Activated T-cell treated with anti-CD3 and anti-CD28 coated beads, Interleukin-2, amount 50 U/mL, for 72 hours (primary cell): Measurements from ENCODE around the gene STK38L. TPM values are rescaled to one million over a fixed set of nuclear protein-coding genes. Genes with fewer than 3 reads are reported as not detected.
"Not testable (repeated sequence)": the region's sequence is repeated elsewhere in the genome, so short reads cannot be mapped to it uniquely, and the experiment has no call there.

Experiments used
- ATAC-seq, 2 donors: fragments of 150-1000 bp; cut with Tn5 transposase; replicated peaks in 1 of 2; 2 replicates each; pipeline ENCODE4 v1.10.0; 2021; ENCODE audit warnings: moderate library complexity in 2 of 2, mild to moderate bottlenecking in 1 of 2
- DNase-seq, 2 donors: peaks; one replicate each; pipeline ENCODE4 v3.0.0; 2021 to 2022; ENCODE audit warnings: mixed read lengths in 1 of 2
- H3K27ac Mint-ChIP-seq: one replicate; pipeline ENCODE4 v1.8.0; 2022; ENCODE audit warnings: mild to moderate bottlenecking, moderate library complexity, mixed read lengths
- H3K27me3 Mint-ChIP-seq: one replicate; pipeline ENCODE4 v1.8.0; 2022; ENCODE audit warnings: low read depth, mixed read lengths
- H3K36me3 Mint-ChIP-seq, 2 donors: one replicate each; pipeline ENCODE4 v1.8.0; 2022; ENCODE audit warnings: mixed read lengths in 2 of 2, mild to moderate bottlenecking in 1 of 2; ENCODE audit not compliant: insufficient read depth in 2 of 2
- H3K4me1 Mint-ChIP-seq: one replicate; pipeline ENCODE4 v1.8.0; 2022; ENCODE audit warnings: low read depth, mixed read lengths
- H3K4me3 Mint-ChIP-seq, 2 donors: one replicate each; pipeline ENCODE4 v1.8.0; 2022; ENCODE audit warnings: mild to moderate bottlenecking in 2 of 2, mixed read lengths in 2 of 2, moderate library complexity in 2 of 2
- H3K9me3 Mint-ChIP-seq, 2 donors: one replicate each; pipeline ENCODE4 v1.8.0; 2022; ENCODE audit warnings: mixed read lengths in 2 of 2
- total RNA-seq, 2 donors: library from RNA; stranded (reverse); gene quantifications; one replicate each; pipeline ENCODE4 v1.2.3, GENCODE V29; 2022

Gene STK38L
- total RNA-seq, 2 donors from 2014 or later, result 24.8 to 30.6 TPM

DNA sequence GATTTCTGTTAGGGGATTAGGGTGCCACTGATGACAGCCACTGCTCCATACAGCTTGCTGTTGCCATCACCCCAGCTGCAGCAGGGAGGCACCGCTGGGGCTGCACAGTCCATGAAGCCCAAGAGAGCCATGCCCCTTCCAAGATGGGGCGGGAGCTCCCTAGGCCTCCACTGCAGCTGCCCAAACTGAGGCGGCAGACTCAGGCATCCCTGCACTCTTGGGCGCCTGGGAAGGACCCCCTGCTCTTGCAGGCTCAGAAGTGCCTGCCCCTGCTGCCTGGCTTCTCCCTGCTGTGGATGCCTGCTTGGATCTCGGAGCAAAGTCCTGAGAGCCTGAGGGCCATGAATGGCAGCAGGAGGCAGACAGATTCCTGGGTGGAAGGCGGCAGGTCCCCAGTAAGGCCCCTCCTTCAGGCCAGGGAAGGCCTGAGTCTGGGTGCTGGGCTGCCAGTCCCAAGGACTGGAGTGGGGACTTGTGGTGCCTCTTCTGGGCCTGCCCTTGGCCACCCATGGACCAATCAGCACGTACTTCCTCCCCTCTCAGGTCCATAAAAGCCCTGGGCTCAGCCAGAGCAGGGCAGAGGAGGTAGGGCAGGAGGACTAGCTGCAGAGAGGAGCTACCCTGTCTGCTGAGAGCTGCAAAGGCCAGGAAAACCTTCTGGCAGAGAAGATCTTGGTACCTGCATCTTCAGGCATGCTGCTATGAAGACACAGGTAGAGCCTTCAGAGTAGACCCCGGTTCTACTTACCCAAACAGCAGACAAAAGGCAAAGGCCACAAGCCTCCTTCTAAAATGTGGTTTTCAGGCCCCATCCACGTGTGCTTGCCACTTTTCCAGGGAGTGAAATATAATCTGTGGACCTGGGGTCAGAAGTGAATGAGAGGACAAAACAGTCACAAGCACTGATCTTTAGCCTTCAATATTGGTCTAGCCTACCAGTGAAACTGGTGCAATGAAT is 30.0 kb upstream of the STK38L start:
- Mint-ChIP-seq H3K4me1 (peaks cover 11% of the 10 kb centered on the region), H3K27me3 (no peaks in the 10 kb centered on the region), H3K36me3 (peaks cover 4% of the 10 kb centered on the region in 2 donors), H3K4me3 (no peak overlapping the region), H3K27ac (no peak overlapping the region), H3K9me3 (peaks cover 4 to 5% of the 10 kb centered on the region in 2 donors)
- no peak for ATAC-seq
- no peak for DNase-seq

DNA sequence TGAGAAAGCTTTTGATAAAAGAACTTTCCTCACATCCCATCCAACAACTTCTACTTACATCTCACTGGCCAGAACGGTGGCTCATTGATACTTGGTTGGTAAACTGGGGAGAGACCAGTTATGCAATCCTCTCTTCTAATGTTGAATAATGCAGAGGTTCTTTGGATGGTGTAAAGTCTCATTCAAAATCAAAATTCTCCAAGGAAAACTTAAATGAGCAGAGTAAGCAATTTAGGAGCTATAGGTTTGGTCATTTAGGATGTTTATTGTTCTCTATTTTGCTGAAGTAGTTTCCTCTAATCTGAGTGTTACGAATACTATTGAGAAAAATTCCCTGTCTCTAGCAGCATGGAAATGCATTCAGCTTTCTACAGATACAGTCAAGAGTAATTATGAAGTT is 26.5 kb upstream of the STK38L start:
- DNase-seq (no peak), ATAC-seq (no peak)
- Mint-ChIP-seq H3K4me3 (no peak overlapping the region), H3K27ac (no peak overlapping the region), H3K27me3 (no peaks in the 10 kb centered on the region), H3K36me3 (no peaks in the 10 kb centered on the region), H3K9me3 (no peaks in the 10 kb centered on the region), H3K4me1 (peaks cover 31% of the 10 kb centered on the region)

DNA sequence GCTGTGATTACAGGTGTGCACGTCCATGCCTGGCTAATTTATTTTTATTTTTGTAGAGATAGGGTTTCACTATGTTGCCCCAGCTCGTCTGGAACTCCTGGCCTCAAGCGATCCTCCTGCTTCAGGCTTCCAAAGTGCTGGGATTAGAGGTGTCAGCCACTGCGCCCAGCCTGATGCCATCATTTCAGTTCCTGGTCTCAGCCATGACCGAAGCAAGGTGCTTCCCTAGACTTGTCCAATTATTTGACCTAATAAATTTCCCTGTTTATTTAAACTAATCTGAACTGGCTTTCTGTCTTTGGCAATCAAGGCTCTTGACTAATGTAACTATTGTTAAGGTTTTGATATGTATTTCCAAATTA is 24.4 kb upstream of the STK38L start:
- Mint-ChIP-seq H3K9me3 (no peaks in the 10 kb centered on the region), H3K36me3 (no peaks in the 10 kb centered on the region), H3K4me3 (peak overlapping the region in 1 of 2 donors; percentile 56), H3K27me3 (peaks cover 15% of the 10 kb centered on the region), H3K27ac (peak overlapping the region; percentile 13), H3K4me1 (peaks cover 31% of the 10 kb centered on the region)
- DNase-seq (no peak), ATAC-seq (no peak)

DNA sequence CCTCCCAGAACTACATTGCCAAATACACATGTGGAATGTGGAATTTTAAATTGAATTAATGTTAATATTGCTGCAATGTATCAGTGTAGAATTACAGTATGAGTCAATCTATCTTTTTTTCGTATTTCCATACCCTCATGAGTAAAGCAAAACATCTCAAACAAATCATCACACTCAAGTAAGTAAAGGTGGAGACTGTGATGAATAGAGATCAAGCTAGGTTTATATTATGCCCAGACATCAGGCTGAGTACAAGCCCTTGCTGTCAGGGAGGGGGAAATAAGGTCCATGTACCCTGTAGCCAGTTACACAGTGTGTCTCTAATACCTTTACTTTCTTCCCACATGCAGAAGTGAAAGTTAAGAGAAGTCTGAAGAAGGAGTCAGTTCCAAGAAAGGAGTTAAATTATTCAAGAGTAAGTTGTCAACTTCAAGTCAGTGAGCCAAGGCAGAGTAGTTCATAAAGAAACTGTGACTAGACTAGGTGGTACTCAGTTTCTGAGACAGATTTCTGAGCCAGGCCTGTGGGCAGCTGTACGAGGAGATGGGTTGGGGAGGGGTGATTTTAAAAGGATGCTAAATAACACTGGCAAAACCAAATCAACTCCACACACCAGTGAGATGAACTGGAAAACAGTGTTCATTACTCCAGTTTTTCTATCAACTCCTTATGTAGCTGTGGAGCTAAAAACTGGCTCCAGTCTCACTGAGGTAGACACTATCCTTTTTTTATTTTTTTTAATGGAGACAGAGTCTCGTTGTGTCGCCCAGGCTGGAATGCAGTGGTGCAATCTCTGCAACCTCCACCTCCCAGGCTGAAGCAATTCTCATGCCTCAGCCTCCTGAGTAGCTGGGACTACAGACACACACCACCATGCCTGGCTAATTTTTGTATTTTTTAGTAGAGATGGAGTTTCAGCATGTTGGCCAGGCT is 23.8 kb upstream of the STK38L start:
- DNase-seq (peak; percentile 16 to 30), ATAC-seq (peak; percentile 96 to 97)
- Mint-ChIP-seq H3K9me3 (no peaks in the 10 kb centered on the region), H3K27me3 (peaks cover 15% of the 10 kb centered on the region), H3K36me3 (no peaks in the 10 kb centered on the region), H3K4me1 (peaks cover 31% of the 10 kb centered on the region), H3K4me3 (peak overlapping the region; percentile 35 to 56), H3K27ac (peak overlapping the region; percentile 13)

DNA sequence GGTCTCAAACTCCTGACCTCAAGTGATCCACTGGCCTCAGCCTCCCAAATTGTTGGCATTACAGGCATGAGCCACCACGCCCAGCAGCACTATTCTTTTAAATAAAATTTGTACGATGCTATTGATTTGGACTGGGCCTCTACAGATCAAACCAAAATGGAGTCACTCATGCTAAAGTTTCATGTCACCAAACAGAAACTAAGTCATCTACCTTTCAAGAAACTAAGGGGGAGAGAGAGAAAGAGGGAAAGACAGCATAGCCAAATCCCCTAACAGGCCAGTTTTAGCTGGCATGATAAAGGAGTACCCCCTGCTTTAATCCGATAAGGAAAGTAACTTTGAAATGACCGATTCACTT is 23.1 kb upstream of the STK38L start:
- H3K27me3 Mint-ChIP-seq, result peaks cover 15% of the 10 kb centered on the region
- peak overlapping the region; percentile 39 for H3K27ac Mint-ChIP-seq
- ATAC-seq (no peak), DNase-seq (no peak)
- peaks cover 31% of the 10 kb centered on the region for H3K4me1 Mint-ChIP-seq
- peak overlapping the region in 1 of 2 donors; percentile 56 for H3K4me3 Mint-ChIP-seq
- H3K9me3 Mint-ChIP-seq, result no peaks in the 10 kb centered on the region
- H3K36me3 Mint-ChIP-seq, result no peaks in the 10 kb centered on the region

DNA sequence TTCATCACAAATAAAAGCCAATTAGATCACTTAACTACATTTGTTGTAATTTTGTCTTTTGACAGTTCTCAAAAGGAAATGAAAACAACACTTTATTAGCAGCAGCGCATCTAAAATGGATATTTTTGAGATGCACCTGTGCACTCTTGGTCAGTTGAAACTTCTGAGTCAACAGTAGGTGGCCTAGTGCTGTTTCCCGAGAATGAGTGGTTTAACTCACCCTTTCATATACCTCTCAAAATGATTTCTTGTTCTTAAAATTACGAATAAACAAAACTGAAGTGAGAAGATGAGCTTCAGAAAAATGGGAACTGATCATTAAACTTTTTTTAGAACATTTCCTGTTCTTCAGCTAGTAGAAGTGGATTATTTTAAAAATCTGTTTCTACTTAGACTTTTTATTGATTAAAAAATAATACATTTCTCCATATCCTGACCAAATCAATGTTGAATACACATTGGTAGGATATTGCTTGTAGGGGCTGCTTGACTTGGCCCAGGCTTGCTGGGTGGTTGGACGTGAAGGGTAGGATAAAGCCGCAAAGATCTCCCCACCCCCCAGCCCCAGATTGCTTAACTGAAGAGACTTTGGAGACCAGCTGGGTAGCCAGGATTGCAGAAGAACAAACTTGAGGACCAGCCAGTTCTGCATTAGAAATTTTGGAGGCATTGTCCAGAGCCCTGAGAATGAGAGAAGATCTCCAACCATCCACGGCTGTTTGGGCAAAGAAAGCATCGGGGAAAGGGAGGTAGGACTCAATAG is 22.3 kb upstream of the STK38L start:
- Mint-ChIP-seq H3K4me1 (peaks cover 31% of the 10 kb centered on the region), H3K27ac (no peak overlapping the region), H3K27me3 (peaks cover 15% of the 10 kb centered on the region), H3K36me3 (no peaks in the 10 kb centered on the region), H3K9me3 (no peaks in the 10 kb centered on the region), H3K4me3 (peak overlapping the region; percentile 16 to 56)
- no peak for ATAC-seq
- DNase-seq, result no peak

DNA sequence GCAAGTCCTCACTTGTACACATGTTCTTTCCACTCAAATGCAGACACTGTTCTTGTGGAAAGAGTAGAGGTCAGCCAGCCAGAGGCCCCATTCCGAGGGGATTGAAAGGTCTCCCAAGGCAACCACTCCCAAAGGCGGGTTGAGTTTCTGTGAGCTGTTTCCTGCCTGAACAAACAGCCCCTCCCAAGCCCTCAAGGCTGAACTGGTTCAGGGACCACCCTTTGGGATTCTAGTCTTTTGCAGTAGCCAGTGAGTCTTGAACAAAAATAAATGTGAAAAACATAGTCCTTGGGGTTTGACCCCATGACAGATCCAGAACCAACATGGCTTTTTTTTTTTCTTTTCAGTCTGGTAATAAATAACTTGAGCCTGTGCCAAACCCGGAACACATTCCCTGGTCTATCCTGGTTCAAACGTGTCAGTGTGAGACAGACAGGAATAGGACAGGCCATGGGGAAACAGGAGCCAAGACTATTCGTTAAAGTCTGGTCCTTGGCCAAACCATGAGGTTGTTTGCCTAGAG is 17.6 kb upstream of the STK38L start:
- Mint-ChIP-seq H3K4me3 (no peak overlapping the region), H3K36me3 (no peaks in the 10 kb centered on the region), H3K27me3 (peaks cover 15% of the 10 kb centered on the region), H3K4me1 (peaks cover 8% of the 10 kb centered on the region), H3K27ac (no peak overlapping the region), H3K9me3 (no peaks in the 10 kb centered on the region)
- DNase-seq (no peak), ATAC-seq (no peak)

DNA sequence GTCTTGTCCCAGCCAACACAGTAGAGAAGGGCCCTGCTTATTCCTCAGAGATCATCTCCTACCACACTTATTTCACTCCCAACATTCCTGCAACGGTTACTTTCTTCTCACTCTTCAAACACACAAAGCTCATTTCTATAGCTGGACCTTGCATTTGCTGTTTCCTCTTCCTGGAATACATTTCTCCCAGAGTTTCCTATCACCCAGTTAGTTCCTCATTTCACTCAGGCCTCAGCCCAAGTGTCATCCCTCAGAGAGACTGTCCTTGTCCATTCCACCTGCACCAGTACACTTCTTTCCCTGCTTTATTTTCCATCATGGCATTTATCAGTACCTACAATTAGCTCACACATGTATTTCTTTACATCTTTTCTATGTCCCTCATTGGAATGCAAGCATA is 14.7 kb upstream of the STK38L start:
- H3K27me3 Mint-ChIP-seq, result peaks cover 4% of the 10 kb centered on the region
- no peaks in the 10 kb centered on the region for H3K4me1 Mint-ChIP-seq
- H3K36me3 Mint-ChIP-seq, result no peaks in the 10 kb centered on the region
- peaks cover 0 to 3% of the 10 kb centered on the region in 2 donors for H3K9me3 Mint-ChIP-seq
- H3K4me3 Mint-ChIP-seq, result no peak overlapping the region
- no peak for ATAC-seq
- DNase-seq, result no peak
- H3K27ac Mint-ChIP-seq, result no peak overlapping the region

DNA sequence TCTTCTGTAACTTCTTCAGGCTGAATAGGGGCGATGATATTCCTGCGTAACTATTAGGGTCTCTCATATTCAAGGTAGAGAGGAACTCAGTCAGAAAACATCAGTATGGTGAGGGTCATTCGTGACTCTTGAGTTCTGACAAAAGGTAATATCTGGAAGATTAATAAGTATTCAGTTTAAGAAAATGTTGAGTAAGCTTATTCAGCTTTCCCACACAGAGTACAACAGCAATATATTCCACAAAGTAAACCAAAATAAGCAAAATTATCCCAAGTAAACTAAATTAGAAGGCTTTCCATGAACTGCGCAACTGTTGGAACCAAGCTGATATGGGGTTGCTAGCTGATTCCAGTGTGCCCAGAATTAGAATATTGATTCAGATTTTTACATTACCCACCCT is 12.7 kb upstream of the STK38L start:
- H3K9me3 Mint-ChIP-seq, H3K27me3 Mint-ChIP-seq, ATAC-seq, H3K4me1 Mint-ChIP-seq, H3K4me3 Mint-ChIP-seq, DNase-seq, H3K27ac Mint-ChIP-seq, H3K36me3 Mint-ChIP-seq: not testable (repeated sequence)

DNA sequence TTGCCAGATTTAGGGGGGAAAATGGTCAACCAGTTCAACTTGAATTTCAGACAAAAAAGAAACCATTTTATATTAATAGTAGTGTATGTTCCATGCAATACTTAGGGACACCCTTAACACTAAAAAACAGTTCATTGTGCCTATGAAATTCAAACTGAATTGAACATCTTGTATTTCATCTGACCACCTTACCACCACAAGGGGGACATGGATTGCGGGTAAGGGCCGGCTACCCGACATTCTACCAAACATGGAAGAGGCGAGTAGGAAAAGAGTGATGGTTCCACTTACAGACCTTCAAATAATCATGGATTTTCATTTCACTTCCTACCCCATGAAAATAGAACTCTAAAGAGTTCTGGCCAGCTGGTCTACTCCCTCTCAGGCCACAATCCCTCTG is 10.3 kb upstream of the STK38L start:
- H3K9me3 Mint-ChIP-seq, result peaks cover 0 to 3% of the 10 kb centered on the region in 2 donors
- no peak overlapping the region for H3K4me3 Mint-ChIP-seq
- ATAC-seq (no peak), DNase-seq (no peak)
- no peaks in the 10 kb centered on the region for H3K36me3 Mint-ChIP-seq
- peaks cover 4% of the 10 kb centered on the region for H3K27me3 Mint-ChIP-seq
- no peak overlapping the region for H3K27ac Mint-ChIP-seq
- peaks cover 25% of the 10 kb centered on the region for H3K4me1 Mint-ChIP-seq

DNA sequence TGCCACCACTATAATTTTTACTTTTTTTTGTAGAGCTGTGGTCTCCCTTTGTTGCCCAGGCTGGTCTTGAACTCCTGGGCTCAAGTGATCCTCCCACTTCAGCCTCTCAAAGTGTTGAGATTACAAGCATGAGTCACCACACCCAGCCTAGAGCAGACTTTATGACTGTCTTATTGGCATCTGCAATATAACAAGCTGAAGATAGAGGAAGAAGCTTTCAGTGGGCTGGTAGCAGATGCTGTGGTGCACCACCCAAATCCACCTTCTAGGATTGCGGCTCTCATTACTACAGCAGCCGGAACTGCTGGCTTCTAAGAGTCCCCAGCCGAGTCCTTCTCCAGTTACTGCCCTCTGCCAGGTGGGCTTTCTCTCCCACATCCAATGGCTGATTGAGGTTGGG is 7.6 kb upstream of the STK38L start:
- peak; percentile 14 to 28 for DNase-seq
- Mint-ChIP-seq H3K27me3 (peaks cover 4% of the 10 kb centered on the region), H3K4me1 (peaks cover 38% of the 10 kb centered on the region)

More for the DNA sequence above, 7.6 kb upstream of the STK38L start:
- Mint-ChIP-seq H3K9me3 (peaks cover 0 to 3% of the 10 kb centered on the region in 2 donors), H3K27ac (no peak overlapping the region), H3K36me3 (no peaks in the 10 kb centered on the region), H3K4me3 (no peak overlapping the region)
- ATAC-seq, result peak; percentile 80 to 88
